Mammary epithelial cell (primary cell): Measurements from ENCODE around the gene RUNX1.

Experiments used
- EZH2 ChIP-seq: IDR thresholded peaks from 2 replicates; pipeline ENCODE4 v1.6.1; 2012; ENCODE audit warnings: low read length, inconsistent platforms, borderline replicate concordance
- TF ChIP-seq, protein P1 (sequence below), 2 donors: IDR thresholded peaks in 1 of 2; conservative IDR thresholded peaks in 1 of 2; 2 replicates each; pipeline ENCODE4 v1.5.1; 2011 to 2012; ENCODE audit warnings: inconsistent platforms in 2 of 2, low read length in 2 of 2, mild to moderate bottlenecking in 2 of 2, control low read depth in 1 of 2, low read depth in 1 of 2; ENCODE audit not compliant: insufficient read depth in 1 of 2; ENCODE audit errors: extremely low read depth in 1 of 2

DNA sequence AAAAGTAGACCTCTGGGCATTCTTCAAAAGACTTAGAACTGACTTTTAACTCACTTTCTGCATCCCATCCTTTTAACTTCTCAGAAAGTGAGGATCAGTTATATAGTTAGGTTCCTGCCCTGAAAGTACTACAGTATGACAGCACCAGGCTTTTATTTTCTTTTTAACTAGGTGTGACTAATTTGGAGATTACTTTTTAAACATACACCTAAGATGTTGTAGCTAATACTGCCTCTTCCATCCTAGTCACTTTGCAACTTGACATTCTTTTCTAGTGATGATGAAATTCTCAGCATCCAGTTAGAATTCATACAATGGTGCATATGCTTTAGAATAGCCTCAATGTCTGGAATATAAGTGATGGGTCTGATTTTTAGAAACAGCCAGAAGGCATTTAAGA, 24.6 kb downstream of the RUNX1 start:
- TF ChIP-seq, protein P1, sequence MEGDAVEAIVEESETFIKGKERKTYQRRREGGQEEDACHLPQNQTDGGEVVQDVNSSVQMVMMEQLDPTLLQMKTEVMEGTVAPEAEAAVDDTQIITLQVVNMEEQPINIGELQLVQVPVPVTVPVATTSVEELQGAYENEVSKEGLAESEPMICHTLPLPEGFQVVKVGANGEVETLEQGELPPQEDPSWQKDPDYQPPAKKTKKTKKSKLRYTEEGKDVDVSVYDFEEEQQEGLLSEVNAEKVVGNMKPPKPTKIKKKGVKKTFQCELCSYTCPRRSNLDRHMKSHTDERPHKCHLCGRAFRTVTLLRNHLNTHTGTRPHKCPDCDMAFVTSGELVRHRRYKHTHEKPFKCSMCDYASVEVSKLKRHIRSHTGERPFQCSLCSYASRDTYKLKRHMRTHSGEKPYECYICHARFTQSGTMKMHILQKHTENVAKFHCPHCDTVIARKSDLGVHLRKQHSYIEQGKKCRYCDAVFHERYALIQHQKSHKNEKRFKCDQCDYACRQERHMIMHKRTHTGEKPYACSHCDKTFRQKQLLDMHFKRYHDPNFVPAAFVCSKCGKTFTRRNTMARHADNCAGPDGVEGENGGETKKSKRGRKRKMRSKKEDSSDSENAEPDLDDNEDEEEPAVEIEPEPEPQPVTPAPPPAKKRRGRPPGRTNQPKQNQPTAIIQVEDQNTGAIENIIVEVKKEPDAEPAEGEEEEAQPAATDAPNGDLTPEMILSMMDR (conservative IDR thresholded peaks at IDR 0.05 in 1 of 2, IDR thresholded peaks at IDR 0.05 in 1 of 2; ENCODE audit: extremely low read depth in 1 of 2, insufficient read depth in 1 of 2, low read depth in 1 of 2, low read length in 2 of 2) = no peak
- no peak for TF ChIP-seq EZH2
